GM21360 (cell line): ENCODE measurements around the gene NANOS3.
"Not testable (repeated sequence)": the region's sequence is repeated elsewhere in the genome, so short reads cannot be mapped to it uniquely, and the experiment has no call there.

Source experiments
- ATAC-seq: cut with Tn5 transposase; IDR thresholded peaks from one replicate; pipeline ENCODE4 v1.9.1; 2021; ENCODE audit warnings: mild to moderate bottlenecking, moderate library complexity; ENCODE audit not compliant: unreplicated experiment

NANOS3 gene

GRCh38 chr19:13843104-13843921, 33.6 kb upstream of the NANOS3 start:
- no peak for ATAC-seq

DNA sequence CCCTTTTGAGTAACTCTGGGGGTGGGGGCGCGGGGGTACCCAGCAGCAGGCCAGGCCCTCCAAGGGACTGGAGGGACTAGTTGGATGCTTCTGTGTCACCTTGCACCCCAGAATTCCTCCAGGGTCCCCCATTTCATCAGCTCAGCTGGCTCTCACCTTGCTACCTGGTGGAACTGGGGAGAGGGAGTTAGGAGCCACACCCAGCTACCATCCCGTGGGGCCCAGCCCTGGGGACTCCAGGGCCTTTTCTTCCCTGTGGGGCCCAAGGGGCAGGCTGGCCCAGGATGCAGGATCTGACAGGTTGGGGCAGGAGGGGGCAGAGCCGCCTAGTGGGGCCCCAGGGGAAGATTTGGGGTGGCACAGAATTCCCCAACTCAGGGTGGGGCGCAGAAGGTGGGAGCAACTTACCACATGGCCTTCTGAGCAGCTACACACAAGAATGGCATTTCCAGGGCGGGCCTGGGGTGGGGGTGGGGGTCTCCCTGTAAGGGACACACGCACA, 32.8 kb upstream of the NANOS3 start:
- no peak for ATAC-seq

- peak; percentile 45 for ATAC-seq
Measured at GRCh38 chr19:13846557-13847406, 30.2 kb upstream of the NANOS3 start.

- ATAC-seq, result no peak
Measured at GRCh38 chr19:13847407-13848339, 29.3 kb upstream of the NANOS3 start.

- ATAC-seq, result no peak
Measured at GRCh38 chr19:13848340-13848677, 28.6 kb upstream of the NANOS3 start.

DNA sequence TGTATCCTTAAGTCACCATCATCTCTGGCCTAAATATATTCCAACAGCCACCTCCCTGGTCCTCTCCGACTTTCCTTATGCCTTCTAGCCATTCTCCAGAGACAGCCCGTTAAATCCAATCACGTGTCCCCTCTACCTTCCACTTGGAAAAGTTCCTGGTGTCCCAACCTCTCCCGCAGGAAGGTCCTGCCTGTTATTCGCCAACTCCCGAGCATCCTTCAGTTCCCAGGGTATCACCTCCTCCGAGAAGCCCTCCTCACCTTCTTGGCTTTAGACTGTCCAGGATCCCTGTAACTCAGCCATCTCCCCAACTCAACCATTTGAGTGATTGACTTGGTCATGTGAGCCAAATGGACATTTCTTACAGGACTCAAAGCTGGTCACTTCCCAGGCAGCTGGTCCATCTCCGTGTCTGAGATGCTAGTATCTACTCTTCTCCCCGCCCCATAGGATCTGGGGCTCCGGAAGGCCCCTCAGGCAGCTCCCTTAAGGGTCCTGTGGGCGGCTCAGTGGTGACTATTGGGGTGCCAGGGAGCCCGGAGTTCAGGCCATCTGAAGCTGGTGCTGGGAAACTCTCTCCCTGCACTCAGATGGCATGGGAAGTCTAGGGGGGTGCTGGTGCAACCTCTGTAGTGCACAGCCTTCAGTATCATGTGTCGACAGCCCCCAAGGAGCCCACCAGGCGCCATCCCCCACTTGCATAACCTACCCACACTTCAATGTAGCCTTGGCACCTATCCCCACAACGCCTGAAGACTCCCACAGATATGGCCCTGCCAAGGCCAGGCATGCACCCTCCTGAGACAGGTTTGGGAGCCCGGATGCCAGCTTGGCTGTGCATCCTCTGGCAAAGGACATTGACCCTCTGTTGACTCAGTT, 27.9 kb upstream of the NANOS3 start:
- no peak for ATAC-seq

DNA sequence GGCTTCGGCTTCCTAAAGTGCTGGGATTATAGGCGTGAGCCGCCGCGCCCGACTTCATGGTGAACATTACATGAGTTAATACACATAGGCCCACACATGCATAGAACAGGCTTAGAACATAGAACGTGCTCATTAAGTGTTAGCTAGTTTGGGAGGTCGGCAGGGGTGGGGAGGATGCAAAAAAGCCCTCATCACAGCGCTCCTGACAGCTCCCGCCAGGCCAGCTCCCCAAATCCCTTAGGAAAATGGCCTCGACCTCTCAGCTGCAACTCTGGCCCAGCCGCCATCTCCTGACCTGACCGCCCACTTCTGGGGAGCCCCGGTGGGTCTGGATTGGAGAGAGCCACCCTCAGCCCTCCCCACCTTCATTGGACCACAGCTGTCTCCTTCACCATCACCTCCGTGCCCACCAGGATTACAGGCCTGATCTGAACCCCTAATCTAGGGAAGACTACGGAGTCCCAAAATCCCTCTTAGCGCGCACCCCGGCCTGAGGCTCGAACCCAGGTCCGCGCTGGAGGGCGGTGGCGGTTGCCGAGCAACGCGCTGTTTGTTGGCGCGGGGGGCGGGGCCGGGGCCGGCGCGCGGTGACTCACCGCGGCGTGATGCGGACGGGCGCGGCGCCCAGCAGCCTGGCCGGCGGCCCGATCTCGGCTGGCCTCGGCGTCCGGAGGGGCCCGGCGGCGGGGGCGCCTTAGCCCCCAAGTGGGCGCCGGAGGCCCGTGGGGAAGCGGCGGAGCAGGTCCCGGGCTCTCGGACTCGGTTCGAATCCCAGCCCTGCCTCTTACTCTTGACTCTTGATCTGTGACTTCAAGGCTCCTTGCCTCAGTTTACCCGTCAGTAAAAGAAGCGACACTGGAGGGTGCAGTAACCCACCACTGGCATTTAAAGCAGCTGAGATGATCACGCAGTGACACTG, 26.7 kb upstream of the NANOS3 start:
- ATAC-seq, result no peak

DNA sequence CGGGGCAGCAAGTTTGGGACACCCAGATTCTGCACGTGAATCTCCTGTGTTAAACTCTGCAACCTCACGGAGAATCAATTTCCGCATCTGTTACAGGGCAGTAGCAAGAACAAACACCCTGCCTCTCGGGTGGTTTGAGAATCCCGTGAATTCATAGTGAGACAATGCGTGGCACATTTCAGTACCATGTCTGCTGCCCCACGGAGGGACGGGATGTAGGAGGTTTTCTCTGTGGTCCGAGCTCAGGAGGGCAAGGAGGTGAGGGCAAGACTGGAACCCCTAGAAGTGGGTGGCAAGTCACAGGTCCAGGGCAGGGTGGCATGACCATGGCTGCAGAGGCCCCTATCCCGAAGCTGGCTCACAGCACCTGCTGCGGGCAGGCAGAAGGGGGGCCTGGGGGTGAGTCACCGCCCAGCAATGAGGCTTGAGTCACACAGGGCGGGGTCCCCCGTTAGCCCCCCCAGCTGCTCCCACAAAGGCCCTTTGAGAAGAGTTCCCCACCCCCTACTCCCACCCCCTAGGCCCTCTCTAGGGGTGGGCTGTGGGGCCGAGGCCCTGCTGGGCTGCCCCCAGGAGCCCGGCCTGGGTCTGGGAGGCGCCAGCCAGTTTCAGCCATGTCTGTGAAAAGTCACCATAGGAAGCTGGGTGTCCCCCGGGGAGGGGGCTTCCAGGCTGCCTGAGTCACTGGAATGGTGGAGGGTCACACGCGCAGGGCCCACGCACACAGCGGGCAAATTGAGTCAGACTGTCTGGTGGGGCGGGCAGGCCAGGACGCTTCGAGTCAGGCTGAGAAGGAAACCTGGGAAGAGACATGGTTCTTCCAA, 25.8 kb upstream of the NANOS3 start:
- no peak for ATAC-seq

GRCh38 chr19:13851734-13852114, 25.2 kb upstream of the NANOS3 start:
- not testable (repeated sequence) for ATAC-seq

DNA sequence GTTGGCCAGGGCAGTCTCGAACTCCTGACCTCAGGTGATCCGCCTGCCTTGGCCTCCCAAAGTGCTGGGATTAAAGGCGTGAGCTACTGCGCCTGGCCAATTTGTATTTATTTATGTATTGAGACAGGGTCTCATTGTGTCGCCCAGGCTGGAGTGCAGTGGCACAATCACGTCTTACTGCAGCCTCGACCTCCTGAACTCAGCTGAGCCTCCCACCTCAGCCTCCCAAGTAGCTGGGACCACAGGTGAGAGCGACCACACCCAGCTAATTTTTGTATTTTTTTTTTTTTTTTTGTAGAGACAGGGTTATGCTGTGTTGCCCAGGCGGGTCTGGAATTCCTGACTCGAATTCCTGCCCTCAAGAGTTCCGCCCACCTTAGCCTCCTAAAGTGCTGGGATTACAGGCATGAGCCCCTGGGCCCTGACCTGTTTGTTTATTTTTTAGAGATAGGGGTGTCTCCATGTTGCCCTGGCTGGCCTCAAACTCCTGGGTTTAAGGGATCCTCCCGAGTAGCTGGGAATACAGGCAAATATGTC, 24.7 kb upstream of the NANOS3 start:
- not testable (repeated sequence) for ATAC-seq

DNA sequence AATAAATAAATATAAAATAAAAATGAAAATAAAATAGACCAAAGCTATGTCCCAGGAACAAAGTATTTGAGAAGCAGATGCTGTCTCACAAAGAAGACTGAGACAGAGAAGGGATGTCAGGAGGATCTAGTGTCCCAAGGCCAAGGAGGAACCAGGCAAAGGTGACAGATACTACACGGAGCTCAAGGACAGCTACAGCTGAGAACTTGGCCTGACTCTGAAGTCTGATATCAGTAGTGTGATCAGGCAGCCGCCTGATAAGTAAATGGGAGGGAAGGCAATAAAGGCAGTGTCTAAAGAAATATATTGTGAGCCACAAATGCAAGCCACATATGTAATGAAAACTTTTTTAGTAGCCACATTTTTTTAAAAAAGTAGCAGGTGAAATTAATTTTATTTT, 20.4 kb upstream of the NANOS3 start:
- ATAC-seq, result no peak

DNA sequence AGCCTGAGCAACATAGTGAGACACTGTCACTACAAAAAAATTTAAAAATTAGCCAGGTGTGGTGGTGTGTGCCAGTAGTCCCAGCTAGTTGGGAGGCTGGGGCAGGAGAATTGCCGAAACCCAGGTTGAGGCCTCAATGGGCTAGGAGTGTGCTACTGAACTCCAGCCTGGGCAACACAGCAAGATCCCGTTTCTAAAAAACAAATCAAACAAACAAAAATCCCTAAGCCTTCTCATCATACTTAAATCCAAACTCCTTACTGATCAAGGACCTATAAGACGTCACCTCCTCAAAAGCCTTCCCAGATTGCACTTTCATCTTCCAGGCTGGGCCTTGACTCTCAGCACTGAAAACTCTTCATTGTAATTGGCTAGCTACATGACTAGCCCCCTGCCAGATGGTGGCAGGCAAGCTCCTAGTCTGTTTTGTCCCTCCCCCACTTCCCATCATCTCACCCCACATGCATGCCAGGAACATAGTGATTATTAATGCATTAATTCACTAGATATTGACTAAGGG, 17.5 kb upstream of the NANOS3 start:
- no peak for ATAC-seq

- ATAC-seq, result no peak
Measured at GRCh38 chr19:13860679-13861391, 16.1 kb upstream of the NANOS3 start.

DNA sequence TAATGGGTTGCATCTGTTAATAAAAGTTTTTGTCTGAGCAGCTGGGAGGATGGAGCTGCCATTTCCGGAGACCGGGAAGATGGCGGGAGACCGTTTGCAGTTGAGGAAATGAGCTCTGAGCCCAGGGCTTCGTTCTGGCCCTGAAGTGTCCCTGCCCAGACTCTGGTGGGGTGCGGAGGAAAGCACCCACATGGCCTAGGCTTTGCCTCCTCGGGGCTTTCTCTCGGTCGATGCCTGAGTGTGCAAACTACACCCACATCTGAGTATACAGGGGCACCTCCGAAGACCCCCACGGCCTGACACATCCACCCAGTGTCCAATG, 15.6 kb upstream of the NANOS3 start:
- ATAC-seq, result peak; percentile 24

DNA sequence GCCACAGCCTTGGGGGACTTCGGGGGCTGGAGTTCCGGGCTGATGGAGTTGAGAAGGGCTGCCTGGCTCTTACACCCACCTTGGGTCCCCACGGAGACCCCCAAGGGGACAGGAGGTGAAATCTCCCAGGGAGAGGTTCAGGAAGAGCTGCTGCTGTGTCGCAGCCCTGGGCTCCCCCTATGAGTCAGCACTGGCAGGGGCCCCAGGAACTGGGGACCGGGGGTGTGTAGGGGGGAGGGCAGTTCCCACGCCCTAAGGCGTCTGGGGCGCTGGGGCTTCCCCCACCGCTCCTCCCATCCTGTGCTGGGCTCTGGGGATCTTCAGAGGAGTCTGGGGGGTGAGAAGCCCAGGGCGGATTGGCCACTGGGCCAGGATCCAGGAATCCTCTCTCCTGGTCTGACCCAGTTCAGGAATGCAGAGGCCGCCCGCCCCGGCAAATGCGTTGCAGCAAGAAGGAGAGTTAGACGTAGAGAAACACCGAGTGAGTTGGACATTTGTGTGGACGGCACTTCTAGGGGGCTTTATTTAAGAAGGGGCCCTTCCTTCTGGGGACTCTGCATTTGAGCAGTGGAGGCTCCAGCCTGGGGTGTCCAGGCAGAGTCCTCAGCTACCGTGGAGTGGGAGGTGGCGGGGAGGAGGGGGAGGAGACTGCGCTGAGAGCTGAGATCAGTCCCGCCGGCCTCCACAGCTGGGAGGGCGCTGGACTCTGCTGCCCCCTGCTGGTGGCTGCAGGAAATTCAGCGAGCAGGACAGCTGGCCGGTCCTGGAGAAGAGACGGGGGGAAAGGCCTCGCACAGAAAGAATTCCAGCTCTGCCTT, 15.0 kb upstream of the NANOS3 start:
- peak; percentile 61 for ATAC-seq

DNA sequence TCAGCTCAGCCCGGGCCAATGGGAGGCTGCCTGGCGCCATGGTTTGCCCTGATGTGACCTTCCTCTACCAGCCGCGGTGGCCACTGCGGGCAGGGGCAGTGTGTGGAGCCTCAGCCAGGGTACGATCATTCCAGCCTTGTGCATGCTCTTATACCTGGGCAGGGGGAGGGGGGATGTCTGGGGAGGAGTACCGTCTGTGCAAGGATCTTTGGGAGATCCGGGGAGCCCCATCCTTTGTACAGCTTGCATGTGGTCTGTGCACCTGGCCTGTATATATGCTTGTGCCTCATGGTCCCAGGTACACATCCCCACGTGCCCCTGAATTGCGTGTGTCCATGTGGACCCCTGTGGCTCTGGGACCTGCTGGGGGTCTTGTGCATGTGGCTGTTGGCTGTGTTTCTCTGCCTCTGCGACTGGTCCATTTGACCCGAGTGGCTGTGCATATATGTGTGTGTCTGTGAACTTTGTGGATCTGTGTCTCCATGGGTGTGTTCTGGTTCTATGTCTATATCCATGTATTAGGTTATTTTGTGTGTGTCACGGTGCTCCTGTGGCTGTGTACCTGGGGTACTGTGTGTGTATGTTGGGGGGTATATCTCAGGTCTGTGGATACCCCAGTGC, 12.8 kb upstream of the NANOS3 start:
- no peak for ATAC-seq
